NCI-H1417 (cell line): ENCODE results near the gene PITHD1.
A peak's percentile ranks its signal among the peaks of the same experiment; 100 is the strongest.
"Not testable (repeated sequence)": the region's sequence is repeated elsewhere in the genome, so short reads cannot be mapped to it uniquely, and the experiment has no call there.

Experiments
- DNase-seq, 3 experiments: peaks; one replicate each; lab custom pipeline; 2025; lab: John Stamatoyannopoulos, UW

The PITHD1 gene

GRCh38 chr1:23774174-23774880 is 3.9 kb upstream of the PITHD1 start:
- no peak for DNase-seq

- DNase-seq: no peak
These were observed 2.0 kb upstream of the PITHD1 start for GRCh38 chr1:23776217-23776616.

GRCh38 chr1:23779826-23780371 is 1.7 kb downstream of the PITHD1 start:
- DNase-seq: peak in 1 of 3 experiments; percentile 12

- DNase-seq: not testable (repeated sequence)
These were observed 4.9 kb downstream of the PITHD1 start for GRCh38 chr1:23783141-23783540.

GRCh38 chr1:23784846-23785245 is 6.6 kb downstream of the PITHD1 start:
- no peak for DNase-seq

GRCh38 chr1:23787701-23788100 is 9.5 kb downstream of the PITHD1 start:
- no peak for DNase-seq

- no peak for DNase-seq
These were observed 10.5 kb downstream of the PITHD1 start for GRCh38 chr1:23788695-23789094.

- peak; percentile 80 to 90 (median 88) for DNase-seq
These were observed 12.7 kb downstream of the PITHD1 start, which contains the start of gene LYPLA2 for GRCh38 chr1:23790696-23791515. LYPLA2 (plus strand) TSS chr1:23791145; CDS start chr1:23792683, 1,538 bp downstream.

- peak in 1 of 3 experiments; percentile 41 for DNase-seq
These were observed 13.4 kb downstream of the PITHD1 start for GRCh38 chr1:23791516-23792047.

- DNase-seq: no peak
These were observed 14.1 kb downstream of the PITHD1 start for GRCh38 chr1:23792151-23792945.

- no peak for DNase-seq
These were observed 15.0 kb downstream of the PITHD1 start for GRCh38 chr1:23793018-23793781.

- DNase-seq: no peak
These were observed 15.9 kb downstream of the PITHD1 start for GRCh38 chr1:23793861-23794731.

- not testable (repeated sequence) for DNase-seq
These were observed 16.5 kb downstream of the PITHD1 start for GRCh38 chr1:23794732-23795182.

- DNase-seq: no peak
These were observed 17.7 kb downstream of the PITHD1 start for GRCh38 chr1:23795676-23796465.

- no peak for DNase-seq
These were observed 18.5 kb downstream of the PITHD1 start for GRCh38 chr1:23796466-23797271.

GRCh38 chr1:23797478-23798448 is 19.5 kb downstream of the PITHD1 start:
- DNase-seq: no peak

GRCh38 chr1:23798662-23799142 is 20.5 kb downstream of the PITHD1 start:
- no peak for DNase-seq
